ENCODE measurements around the gene SLC25A39. TPM values are rescaled to one million over a fixed set of nuclear protein-coding genes. Genes with fewer than 3 reads are reported as not detected.
"Not testable (repeated sequence)": the region's sequence is repeated elsewhere in the genome, so short reads cannot be mapped to it uniquely, and the experiment has no call there.

SLC25A39 gene
- total and polyA plus RNA-seq, 2 donors (not counting 1 experiment from before 2014, with no cell fraction given): 35.3 to 70.2 TPM

- Histone ChIP-seq H3K4me2 (ENCODE audit: extremely low read depth, insufficient read depth, low read length) (no peak overlapping the region), H3K9ac (ENCODE audit: insufficient read depth, low read length) (no peak overlapping the region), H3K27ac (ENCODE audit: insufficient read depth, low read length) (no peak overlapping the region), H3K79me2 (ENCODE audit: control insufficient read depth, insufficient read depth, low read length) (no peaks in the 10 kb centered on the region), H3K4me3 (replicated peaks in 1 of 4; ENCODE audit: control extremely low read depth in 1 of 4, insufficient read depth in 1 of 4, low read depth in 3 of 4, low read length in 4 of 4) (no peak overlapping the region), H3K27me3 (ENCODE audit: control insufficient read depth, insufficient read depth, low read length) (no peaks in the 10 kb centered on the region), H3K9me3 (ENCODE audit: control insufficient read depth, insufficient read depth, low read depth, low read length) (no peaks in the 10 kb centered on the region), H3K36me3 (ENCODE audit: control insufficient read depth, insufficient read depth, low read length) (no peaks in the 10 kb centered on the region), H4K20me1 (ENCODE audit: control insufficient read depth, extremely low read depth, insufficient read depth, low read length) (no peaks in the 10 kb centered on the region), H2AFZ (ENCODE audit: low read length) (no peak overlapping the region), H3K4me1 (ENCODE audit: control insufficient read depth, extremely low read depth, insufficient read depth, low read length) (no peaks in the 10 kb centered on the region)
- no peak for TF ChIP-seq CTCF (conservative IDR thresholded peaks at IDR 0.05 in 1 of 2, IDR thresholded peaks at IDR 0.05 in 1 of 2; ENCODE audit: low read depth in 1 of 2, low read length in 2 of 2)
- no peak for TF ChIP-seq EZH2 (IDR thresholded peaks at IDR 0.05; ENCODE audit: low read length, missing control alignments)
- no peak for DNase-seq (ENCODE audit: low read depth in 2 of 2)
Observed at GRCh38 chr17:44334315-44334714, 9.7 kb upstream of the SLC25A39 start.

GRCh38 chr17:44333371-44333770 lies 8.7 kb upstream of the SLC25A39 start:
- Histone ChIP-seq H3K36me3 (ENCODE audit: control insufficient read depth, insufficient read depth, low read length) (no peaks in the 10 kb centered on the region), H3K4me2 (ENCODE audit: extremely low read depth, insufficient read depth, low read length) (no peak overlapping the region), H3K9ac (ENCODE audit: insufficient read depth, low read length) (no peak overlapping the region), H2AFZ (ENCODE audit: low read length) (no peak overlapping the region), H3K27me3 (ENCODE audit: control insufficient read depth, insufficient read depth, low read length) (no peaks in the 10 kb centered on the region), H3K4me1 (ENCODE audit: control insufficient read depth, extremely low read depth, insufficient read depth, low read length) (no peaks in the 10 kb centered on the region), H3K79me2 (ENCODE audit: control insufficient read depth, insufficient read depth, low read length) (no peaks in the 10 kb centered on the region), H4K20me1 (ENCODE audit: control insufficient read depth, extremely low read depth, insufficient read depth, low read length) (no peaks in the 10 kb centered on the region), H3K4me3 (replicated peaks in 1 of 4; ENCODE audit: control extremely low read depth in 1 of 4, insufficient read depth in 1 of 4, low read depth in 3 of 4, low read length in 4 of 4) (no peak overlapping the region), H3K9me3 (ENCODE audit: control insufficient read depth, insufficient read depth, low read depth, low read length) (no peaks in the 10 kb centered on the region), H3K27ac (ENCODE audit: insufficient read depth, low read length) (no peak overlapping the region)
- TF ChIP-seq CTCF (conservative IDR thresholded peaks at IDR 0.05 in 1 of 2, IDR thresholded peaks at IDR 0.05 in 1 of 2; ENCODE audit: low read depth in 1 of 2, low read length in 2 of 2): no peak
- TF ChIP-seq EZH2 (IDR thresholded peaks at IDR 0.05; ENCODE audit: low read length, missing control alignments): no peak
- no peak for DNase-seq (ENCODE audit: low read depth in 2 of 2)

- H3K4me1 ChIP-seq (ENCODE audit: control insufficient read depth, extremely low read depth, insufficient read depth, low read length): no peaks in the 10 kb centered on the region
- H4K20me1 ChIP-seq (ENCODE audit: control insufficient read depth, extremely low read depth, insufficient read depth, low read length): no peaks in the 10 kb centered on the region
- no peak overlapping the region for H3K27ac ChIP-seq (ENCODE audit: insufficient read depth, low read length)
- H3K9me3 ChIP-seq (ENCODE audit: control insufficient read depth, insufficient read depth, low read depth, low read length): no peaks in the 10 kb centered on the region
- H3K9ac ChIP-seq (ENCODE audit: insufficient read depth, low read length): no peak overlapping the region
- H3K27me3 ChIP-seq (ENCODE audit: control insufficient read depth, insufficient read depth, low read length): no peaks in the 10 kb centered on the region
- no peak overlapping the region for H3K4me3 ChIP-seq (replicated peaks in 1 of 4; ENCODE audit: control extremely low read depth in 1 of 4, insufficient read depth in 1 of 4, low read depth in 3 of 4, low read length in 4 of 4)
- no peaks in the 10 kb centered on the region for H3K79me2 ChIP-seq (ENCODE audit: control insufficient read depth, insufficient read depth, low read length)
- H3K4me2 ChIP-seq (ENCODE audit: extremely low read depth, insufficient read depth, low read length): no peak overlapping the region
- peak; percentile 38 to 72 for DNase-seq (ENCODE audit: low read depth in 2 of 2)
- no peak for TF ChIP-seq EZH2 (IDR thresholded peaks at IDR 0.05; ENCODE audit: low read length, missing control alignments)
- TF ChIP-seq CTCF (conservative IDR thresholded peaks at IDR 0.05 in 1 of 2, IDR thresholded peaks at IDR 0.05 in 1 of 2; ENCODE audit: low read depth in 1 of 2, low read length in 2 of 2): peak; percentile 68 to 75
- H2AFZ ChIP-seq (ENCODE audit: low read length): no peak overlapping the region
- no peaks in the 10 kb centered on the region for H3K36me3 ChIP-seq (ENCODE audit: control insufficient read depth, insufficient read depth, low read length)
Observed at GRCh38 chr17:44331249-44331760, 6.7 kb upstream of the SLC25A39 start.

GRCh38 chr17:44330263-44330662 lies 5.6 kb upstream of the SLC25A39 start:
- not testable (repeated sequence) for H4K20me1 ChIP-seq (ENCODE audit: control insufficient read depth, extremely low read depth, insufficient read depth, low read length); H2AFZ ChIP-seq (ENCODE audit: low read length); H3K4me2 ChIP-seq (ENCODE audit: extremely low read depth, insufficient read depth, low read length); DNase-seq (ENCODE audit: low read depth in 2 of 2); H3K27ac ChIP-seq (ENCODE audit: insufficient read depth, low read length); H3K4me3 ChIP-seq (replicated peaks in 1 of 4; ENCODE audit: control extremely low read depth in 1 of 4, insufficient read depth in 1 of 4, low read depth in 3 of 4, low read length in 4 of 4); H3K9me3 ChIP-seq (ENCODE audit: control insufficient read depth, insufficient read depth, low read depth, low read length); H3K9ac ChIP-seq (ENCODE audit: insufficient read depth, low read length); H3K4me1 ChIP-seq (ENCODE audit: control insufficient read depth, extremely low read depth, insufficient read depth, low read length); H3K79me2 ChIP-seq (ENCODE audit: control insufficient read depth, insufficient read depth, low read length); H3K36me3 ChIP-seq (ENCODE audit: control insufficient read depth, insufficient read depth, low read length); H3K27me3 ChIP-seq (ENCODE audit: control insufficient read depth, insufficient read depth, low read length)

GRCh38 chr17:44329516-44329915 lies 4.9 kb upstream of the SLC25A39 start:
- not testable (repeated sequence) for H3K79me2 ChIP-seq (ENCODE audit: control insufficient read depth, insufficient read depth, low read length); H3K9ac ChIP-seq (ENCODE audit: insufficient read depth, low read length); H3K4me2 ChIP-seq (ENCODE audit: extremely low read depth, insufficient read depth, low read length); H3K27ac ChIP-seq (ENCODE audit: insufficient read depth, low read length); H3K4me1 ChIP-seq (ENCODE audit: control insufficient read depth, extremely low read depth, insufficient read depth, low read length); H3K9me3 ChIP-seq (ENCODE audit: control insufficient read depth, insufficient read depth, low read depth, low read length); H3K36me3 ChIP-seq (ENCODE audit: control insufficient read depth, insufficient read depth, low read length); H3K4me3 ChIP-seq (replicated peaks in 1 of 4; ENCODE audit: control extremely low read depth in 1 of 4, insufficient read depth in 1 of 4, low read depth in 3 of 4, low read length in 4 of 4); H2AFZ ChIP-seq (ENCODE audit: low read length); H3K27me3 ChIP-seq (ENCODE audit: control insufficient read depth, insufficient read depth, low read length); DNase-seq (ENCODE audit: low read depth in 2 of 2); H4K20me1 ChIP-seq (ENCODE audit: control insufficient read depth, extremely low read depth, insufficient read depth, low read length)
